Activated CD8-positive, alpha-beta T cell treated with anti-CD3 and anti-CD28 coated beads for 36 hours (primary cell): Measurements from ENCODE around the gene ATP2A3. TPM values are rescaled to one million over a fixed set of nuclear protein-coding genes. Genes with fewer than 3 reads are reported as not detected.

Experiments used
- ATAC-seq: fragments of 200-7000 bp; cut with Tn5 transposase; one replicate; pipeline ENCODE4 v1.10.0; 2021; ENCODE audit warnings: mild to moderate bottlenecking, moderate library complexity
- CTCF ChIA-PET: fragments of 350-600 bp; sonication (Branson Sonifier 250); formaldehyde crosslinking; loops from one replicate; lab custom pipeline; 2021; ENCODE audit warnings: antibody characterized with exemption; lab: Charles Lee
- POLR2A ChIA-PET: fragments of 350-600 bp; sonication (Branson Sonifier 250); formaldehyde crosslinking; loops from one replicate; lab custom pipeline; 2021; ENCODE audit warnings: antibody characterized with exemption; lab: Charles Lee
- DNase-seq: peaks from one replicate; pipeline ENCODE4 v3.0.0-alpha.2; 2020
- H3K27ac Mint-ChIP-seq: one replicate; pipeline ENCODE4 v1.8.0; 2021; ENCODE audit warnings: mild to moderate bottlenecking, mixed read lengths
- H3K27me3 Mint-ChIP-seq: one replicate; pipeline ENCODE4 v1.8.0; 2021; ENCODE audit warnings: mixed read lengths
- H3K36me3 Mint-ChIP-seq: one replicate; pipeline ENCODE4 v1.8.0; 2021; ENCODE audit warnings: low read depth, mixed read lengths
- H3K4me1 Mint-ChIP-seq: one replicate; pipeline ENCODE4 v1.8.0; 2021; ENCODE audit warnings: low read depth, mixed read lengths
- H3K4me3 Mint-ChIP-seq: one replicate; pipeline ENCODE4 v1.8.0; 2021; ENCODE audit warnings: mild to moderate bottlenecking, moderate library complexity, mixed read lengths
- H3K9me3 Mint-ChIP-seq: one replicate; pipeline ENCODE4 v1.8.0; 2021; ENCODE audit warnings: mixed read lengths
- intact Hi-C: fragments of 100-400 bp; cut with micrococcal nuclease; formaldehyde crosslinking; loops from one replicate; pipeline ENCODE4 v1.10.0; 2022
- total RNA-seq, 2 experiments: library from RNA; stranded (reverse); gene quantifications; one replicate each; pipeline ENCODE4 v1.2.3, GENCODE V29; 2021
- TF ChIP-seq, protein P1 (sequence below): fragments of 200-600 bp; IDR thresholded peaks from one replicate; pipeline ENCODE4 v1.8.0; 2022; ENCODE audit warnings: antibody characterized with exemption, mild to moderate bottlenecking

ATP2A3 gene
- total RNA-seq, 2 experiments from 2014 or later = 113 to 117 TPM

DNA sequence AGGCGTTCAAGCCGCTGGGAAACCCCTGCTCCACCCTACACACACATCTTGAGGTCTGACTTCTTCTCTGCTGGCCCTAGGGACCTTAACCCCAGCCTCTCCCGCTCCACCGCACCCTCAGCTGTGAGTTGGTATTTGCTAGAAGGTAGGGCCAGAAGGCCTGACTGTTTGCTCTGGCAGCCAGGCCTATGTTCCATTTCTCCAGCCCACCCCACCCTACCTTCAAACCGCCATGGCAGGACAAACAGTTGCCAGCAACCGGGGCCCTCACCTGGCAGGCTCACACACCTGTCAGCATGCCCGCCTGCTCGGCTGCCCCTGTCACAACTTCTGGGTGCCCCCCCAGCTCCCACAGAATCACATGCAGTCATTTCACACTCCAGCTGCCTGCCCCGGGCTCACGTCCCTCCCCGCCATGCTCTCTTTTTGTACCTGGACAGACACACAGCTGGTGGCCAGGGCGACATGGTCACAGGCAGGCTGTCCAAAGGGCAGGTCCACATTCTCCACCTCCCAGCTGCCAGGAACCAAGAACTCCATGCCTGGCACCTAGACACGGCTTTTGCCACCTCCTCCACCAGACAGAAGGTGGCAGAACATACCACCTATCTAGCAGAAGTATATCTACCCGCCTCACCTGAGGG lies 2.6 kb upstream of the ATP2A3 start:
- no peak for ATAC-seq
- DNase-seq = no peak
- H3K4me1 Mint-ChIP-seq = peaks cover 22% of the 10 kb centered on the region
- TF ChIP-seq, protein P1, sequence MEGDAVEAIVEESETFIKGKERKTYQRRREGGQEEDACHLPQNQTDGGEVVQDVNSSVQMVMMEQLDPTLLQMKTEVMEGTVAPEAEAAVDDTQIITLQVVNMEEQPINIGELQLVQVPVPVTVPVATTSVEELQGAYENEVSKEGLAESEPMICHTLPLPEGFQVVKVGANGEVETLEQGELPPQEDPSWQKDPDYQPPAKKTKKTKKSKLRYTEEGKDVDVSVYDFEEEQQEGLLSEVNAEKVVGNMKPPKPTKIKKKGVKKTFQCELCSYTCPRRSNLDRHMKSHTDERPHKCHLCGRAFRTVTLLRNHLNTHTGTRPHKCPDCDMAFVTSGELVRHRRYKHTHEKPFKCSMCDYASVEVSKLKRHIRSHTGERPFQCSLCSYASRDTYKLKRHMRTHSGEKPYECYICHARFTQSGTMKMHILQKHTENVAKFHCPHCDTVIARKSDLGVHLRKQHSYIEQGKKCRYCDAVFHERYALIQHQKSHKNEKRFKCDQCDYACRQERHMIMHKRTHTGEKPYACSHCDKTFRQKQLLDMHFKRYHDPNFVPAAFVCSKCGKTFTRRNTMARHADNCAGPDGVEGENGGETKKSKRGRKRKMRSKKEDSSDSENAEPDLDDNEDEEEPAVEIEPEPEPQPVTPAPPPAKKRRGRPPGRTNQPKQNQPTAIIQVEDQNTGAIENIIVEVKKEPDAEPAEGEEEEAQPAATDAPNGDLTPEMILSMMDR = no peak
- no peaks in the 10 kb centered on the region for H3K9me3 Mint-ChIP-seq
- peak overlapping the region; percentile 34 for H3K4me3 Mint-ChIP-seq
- POLR2A ChIA-PET = interaction anchor here (1.7 kb wide), 1 partner anchor 45 kb away, joined by 5 read pairs; no protein-coding TSS in a partner anchor
- no peak overlapping the region for H3K27ac Mint-ChIP-seq
- CTCF ChIA-PET = no interaction called here
- intact Hi-C loops = no loop called here
- peaks cover 4% of the 10 kb centered on the region for H3K36me3 Mint-ChIP-seq
- no peaks in the 10 kb centered on the region for H3K27me3 Mint-ChIP-seq

DNA sequence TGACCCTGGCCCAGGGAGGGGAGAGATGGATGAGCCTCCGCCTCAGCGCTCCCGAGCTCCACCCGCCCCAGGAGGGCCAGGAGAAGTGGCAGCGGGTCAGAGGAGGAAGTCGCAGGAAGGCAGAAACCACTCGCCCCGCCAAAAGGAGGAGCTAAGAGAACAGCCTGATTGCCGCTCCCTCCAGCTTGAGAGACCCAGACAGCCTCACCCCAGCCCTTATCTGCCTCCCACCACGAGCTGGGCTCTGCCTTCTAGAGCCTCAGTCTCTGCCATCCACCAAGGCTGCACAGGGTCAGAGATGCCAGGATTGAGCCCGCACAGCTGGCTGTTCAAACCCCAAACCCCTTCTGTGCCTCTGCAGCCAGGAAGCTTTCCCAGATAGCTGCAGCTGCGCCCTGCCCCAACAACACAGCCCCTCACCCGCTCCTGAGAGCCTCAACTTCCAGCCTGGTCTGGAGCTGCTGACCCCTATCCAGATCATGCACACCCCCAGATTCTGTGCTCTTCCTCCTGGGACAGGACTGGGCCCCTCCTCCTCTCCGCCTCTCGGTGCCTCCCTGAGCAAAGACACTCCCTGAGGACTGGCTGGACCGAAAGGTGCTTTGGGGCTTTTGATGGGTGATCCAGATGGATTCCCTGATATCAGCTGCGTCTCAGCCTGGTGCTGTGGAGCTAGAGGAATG lies 1.0 kb upstream of the ATP2A3 start:
- intact Hi-C loops = no loop called here
- TF ChIP-seq, protein P1 = no peak
- ChIA-PET POLR2A (interaction anchor here (0.5 to 1.7 kb wide), 9 partner anchors 31 to 1302 kb away, joined by 3 to 6 read pairs (median 5); partner anchors contain the start of genes CAMKK1, NCBP3 and P2RX1), CTCF (interaction anchor here (0.6 to 3.9 kb wide), 10 partner anchors 15 to 228 kb away, joined by 3 to 27 read pairs (median 4); partner anchors contain the start of gene P2RX1)
- DNase-seq (peak; percentile 86), ATAC-seq (peak; percentile 64)
- H3K36me3 Mint-ChIP-seq = peaks cover 4% of the 10 kb centered on the region
- H3K9me3 Mint-ChIP-seq = no peaks in the 10 kb centered on the region
- peak overlapping the region; percentile 86 for H3K4me3 Mint-ChIP-seq
- peaks cover 37% of the 10 kb centered on the region for H3K4me1 Mint-ChIP-seq
- no peaks in the 10 kb centered on the region for H3K27me3 Mint-ChIP-seq
- peak overlapping the region; percentile 91 for H3K27ac Mint-ChIP-seq

DNA sequence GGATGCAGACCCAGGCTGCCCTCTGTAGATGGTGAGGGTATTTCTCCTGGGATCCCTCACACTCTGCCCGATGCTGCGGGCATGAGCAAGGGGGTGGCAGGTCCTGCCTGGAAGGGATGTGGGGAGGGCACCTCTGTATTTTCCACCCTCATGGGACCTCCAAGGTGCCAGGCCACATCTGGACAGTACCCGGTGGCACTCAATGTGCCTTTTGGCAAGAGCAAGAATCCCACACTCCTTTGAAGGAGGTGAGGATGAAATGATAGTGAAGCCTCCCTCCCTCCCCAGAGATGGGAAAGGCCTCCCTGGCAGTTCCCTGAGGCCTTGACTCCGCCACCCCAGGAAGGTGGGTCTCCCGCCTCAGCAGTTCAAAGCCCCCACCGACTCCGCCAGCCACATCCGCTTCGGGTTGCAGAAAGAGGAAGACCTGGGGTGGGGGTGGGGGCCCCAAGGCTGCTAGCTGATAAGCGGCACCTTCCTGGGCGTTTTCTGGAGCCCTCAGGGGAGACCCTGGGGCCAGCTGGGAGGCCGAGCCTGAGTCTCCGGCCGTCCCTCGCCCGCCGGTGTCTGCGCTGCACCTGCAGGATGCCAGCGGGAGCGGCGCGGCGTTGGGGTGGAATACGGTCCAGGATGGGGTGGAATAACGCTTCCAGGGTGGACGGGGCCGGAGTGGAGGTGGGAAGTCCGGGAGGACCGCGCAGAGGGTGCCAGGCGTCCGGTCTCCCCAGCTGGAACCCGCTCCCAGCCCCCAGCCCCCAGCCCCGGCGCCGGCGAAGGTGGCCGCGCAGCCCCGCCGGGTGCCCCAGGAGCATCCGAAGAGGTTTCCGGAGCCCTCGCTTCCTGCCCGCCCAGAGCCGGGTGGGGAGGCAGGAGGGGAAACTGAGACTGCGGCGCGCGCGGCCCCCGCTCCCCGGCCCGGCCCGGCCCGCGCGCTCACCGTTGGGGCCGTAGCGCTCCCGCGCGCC lies 718 bp downstream of the ATP2A3 start:
- H3K27ac Mint-ChIP-seq = peak overlapping the region; percentile 66
- intact Hi-C loops = loop anchor here (2.0 to 5.0 kb wide), 2 partner anchors 39 to 49 kb away; no protein-coding TSS in a partner anchor
- peaks cover 45% of the 10 kb centered on the region for H3K4me1 Mint-ChIP-seq
- peak overlapping the region; percentile 84 for H3K4me3 Mint-ChIP-seq
- H3K27me3 Mint-ChIP-seq = no peaks in the 10 kb centered on the region
- H3K9me3 Mint-ChIP-seq = no peaks in the 10 kb centered on the region
- DNase-seq (peak; percentile 86), ATAC-seq (peak; percentile 35)
- H3K36me3 Mint-ChIP-seq = peaks cover 4% of the 10 kb centered on the region
- ChIA-PET POLR2A (interaction anchor here (0.9 to 2.0 kb wide), 2 partner anchors 11 to 50 kb away, joined by 5 read pairs; no protein-coding TSS in a partner anchor), CTCF (interaction anchor here (0.7 to 3.9 kb wide), 2 partner anchors 41 to 50 kb away, joined by 3 to 27 read pairs; no protein-coding TSS in a partner anchor)
- TF ChIP-seq, protein P1 = no peak

DNA sequence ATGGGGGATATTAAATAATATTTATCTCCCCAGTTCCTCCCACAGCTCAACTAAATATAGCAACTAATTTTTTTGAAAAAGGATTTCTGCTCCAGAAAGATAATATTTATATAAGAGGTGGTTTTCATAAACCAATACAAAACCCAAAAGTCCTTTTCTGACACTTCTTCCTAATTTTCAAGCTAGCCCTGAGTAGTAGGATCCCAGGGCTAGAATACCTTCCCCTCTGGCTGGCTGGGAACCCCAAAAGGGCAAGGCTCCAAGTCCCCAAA lies 1.3 kb downstream of the ATP2A3 start:
- Mint-ChIP-seq H3K4me1 (peaks cover 51% of the 10 kb centered on the region), H3K27ac (peak overlapping the region; percentile 66), H3K27me3 (no peaks in the 10 kb centered on the region), H3K9me3 (no peaks in the 10 kb centered on the region), H3K36me3 (peaks cover 4% of the 10 kb centered on the region), H3K4me3 (peak overlapping the region; percentile 84)
- POLR2A ChIA-PET = interaction anchor here (0.6 to 2.0 kb wide), 4 partner anchors 11 to 66 kb away, joined by 3 to 5 read pairs (median 4); no protein-coding TSS in a partner anchor
- DNase-seq (no peak), ATAC-seq (no peak)
- intact Hi-C loops = loop anchor here (2.0 to 5.0 kb wide), 2 partner anchors 39 to 48 kb away; no protein-coding TSS in a partner anchor
- CTCF ChIA-PET = interaction anchor here (0.7 to 3.9 kb wide), 2 partner anchors 41 to 49 kb away, joined by 3 to 27 read pairs; no protein-coding TSS in a partner anchor
- TF ChIP-seq, protein P1 = no peak
